Keratinocyte (primary cell): Measurements from ENCODE around the gene ADGRA1.

Experiments
- CTCF ChIP-seq, 3 experiments: IDR thresholded peaks in 1 of 3; conservative IDR thresholded peaks in 1 of 3; optimal IDR thresholded peaks in 1 of 3; 2 replicates in 2 of 3; 3 replicates in 1 of 3; pipeline versions ENCODE3 to v1.5.1; 2011; ENCODE audit warnings: low read length in 3 of 3, mild to moderate bottlenecking in 3 of 3, moderate library complexity in 2 of 3, control low read depth in 1 of 3, inconsistent platforms in 1 of 3; ENCODE audit not compliant: insufficient read depth in 2 of 3; ENCODE audit errors: extremely low read depth in 1 of 3
- EZH2 ChIP-seq: IDR thresholded peaks from one replicate; pipeline ENCODE4 v1.6.1; 2012; ENCODE audit warnings: inconsistent platforms, mild to moderate bottlenecking, low read length, moderate library complexity

- TF ChIP-seq CTCF (optimal IDR thresholded peaks at IDR 0.05 in 1 of 3, IDR thresholded peaks at IDR 0.05 in 1 of 3, conservative IDR thresholded peaks at IDR 0.05 in 1 of 3; ENCODE audit: extremely low read depth in 1 of 3, insufficient read depth in 2 of 3, low read length in 3 of 3) (no peak), EZH2 (no peak)
Observed at GRCh38 chr10:133043541-133044225, 44.0 kb upstream of the ADGRA1 start.
